HG03378 (cell line): Measurements from ENCODE around the gene HDAC4.
"Not testable (repeated sequence)": the region's sequence is repeated elsewhere in the genome, so short reads cannot be mapped to it uniquely, and the experiment has no call there.

Experiments
- ATAC-seq: cut with Tn5 transposase; IDR thresholded peaks from one replicate; pipeline ENCODE4 v1.9.1; 2021; ENCODE audit warnings: mild to moderate bottlenecking, moderate library complexity; ENCODE audit not compliant: unreplicated experiment

The HDAC4 gene

GRCh38 chr2:239042551-239043320 is 358.1 kb downstream of the HDAC4 start:
- no peak for ATAC-seq

GRCh38 chr2:239042046-239042445 is 358.8 kb downstream of the HDAC4 start:
- no peak for ATAC-seq

GRCh38 chr2:239041062-239041461 is 359.8 kb downstream of the HDAC4 start:
- ATAC-seq: no peak

GRCh38 chr2:239040152-239040761 is 360.6 kb downstream of the HDAC4 start:
- ATAC-seq: no peak

GRCh38 chr2:239039479-239039861 is 361.4 kb downstream of the HDAC4 start:
- ATAC-seq: no peak

GRCh38 chr2:239038773-239039478 is 361.9 kb downstream of the HDAC4 start:
- ATAC-seq: no peak

GRCh38 chr2:239038284-239038683 is 362.5 kb downstream of the HDAC4 start:
- ATAC-seq: not testable (repeated sequence)

GRCh38 chr2:239037559-239037910 is 363.3 kb downstream of the HDAC4 start:
- no peak for ATAC-seq

GRCh38 chr2:239036819-239037558 is 363.8 kb downstream of the HDAC4 start:
- no peak for ATAC-seq

GRCh38 chr2:239035997-239036731 is 364.7 kb downstream of the HDAC4 start:
- ATAC-seq: no peak

GRCh38 chr2:239035361-239035814 is 365.4 kb downstream of the HDAC4 start:
- ATAC-seq: no peak

- no peak for ATAC-seq
Observed at GRCh38 chr2:239034561-239035341, 366.1 kb downstream of the HDAC4 start.

GRCh38 chr2:239033801-239034560 is 366.8 kb downstream of the HDAC4 start:
- ATAC-seq: no peak

GRCh38 chr2:239029958-239030357 is 370.9 kb downstream of the HDAC4 start:
- ATAC-seq: no peak

GRCh38 chr2:239028253-239028619 is 372.6 kb downstream of the HDAC4 start:
- ATAC-seq: no peak

- ATAC-seq: no peak
Observed at GRCh38 chr2:239027391-239028252, 373.2 kb downstream of the HDAC4 start.

GRCh38 chr2:239026711-239027361 is 374.0 kb downstream of the HDAC4 start:
- ATAC-seq: no peak
